GM10266 (cell line): ENCODE data around the gene HES2.
"Not testable (repeated sequence)": the region's sequence is repeated elsewhere in the genome, so short reads cannot be mapped to it uniquely, and the experiment has no call there.

Experiments used
- DNase-seq: peaks from one replicate; pipeline ENCODE4 v3.0.0; 2012; ENCODE audit errors: extremely low spot score
- CTCF ChIP-seq: IDR thresholded peaks from 2 replicates; pipeline ENCODE4 v1.5.1; 2012; ENCODE audit warnings: mild to moderate bottlenecking, low read depth; ENCODE audit not compliant: control insufficient read depth, insufficient read depth; ENCODE audit errors: missing control alignments

The HES2 gene

GRCh38 chr1:6460301-6461050 lies 40.8 kb upstream of the HES2 start:
- DNase-seq = peak; percentile 88
- TF ChIP-seq CTCF = no peak

- TF ChIP-seq CTCF = no peak
- DNase-seq = no peak
These were observed 40.1 kb upstream of the HES2 start for GRCh38 chr1:6459850-6460265.

- no peak for TF ChIP-seq CTCF
- DNase-seq = no peak
These were observed 37.2 kb upstream of the HES2 start for GRCh38 chr1:6456800-6457466.

GRCh38 chr1:6455752-6456520 lies 36.2 kb upstream of the HES2 start:
- DNase-seq = not testable (repeated sequence)

GRCh38 chr1:6454856-6455751 lies 35.4 kb upstream of the HES2 start:
- DNase-seq = no peak
- TF ChIP-seq CTCF = peak; percentile 4

GRCh38 chr1:6453895-6454855 lies 34.5 kb upstream of the HES2 start:
- DNase-seq = not testable (repeated sequence)

- no peak for TF ChIP-seq CTCF
- DNase-seq = no peak
These were observed 31.2 kb upstream of the HES2 start for GRCh38 chr1:6450943-6451373.

GRCh38 chr1:6450486-6450885 lies 30.8 kb upstream of the HES2 start:
- not testable (repeated sequence) for DNase-seq
